NCI-H524 (cell line): ENCODE results near the gene TKTL1.
"Not testable (repeated sequence)": the region's sequence is repeated elsewhere in the genome, so short reads cannot be mapped to it uniquely, and the experiment has no call there.

Source experiments
- DNase-seq, 2 experiments: peaks; one replicate each; lab custom pipeline; 2025; lab: John Stamatoyannopoulos, UW

Gene TKTL1

DNA sequence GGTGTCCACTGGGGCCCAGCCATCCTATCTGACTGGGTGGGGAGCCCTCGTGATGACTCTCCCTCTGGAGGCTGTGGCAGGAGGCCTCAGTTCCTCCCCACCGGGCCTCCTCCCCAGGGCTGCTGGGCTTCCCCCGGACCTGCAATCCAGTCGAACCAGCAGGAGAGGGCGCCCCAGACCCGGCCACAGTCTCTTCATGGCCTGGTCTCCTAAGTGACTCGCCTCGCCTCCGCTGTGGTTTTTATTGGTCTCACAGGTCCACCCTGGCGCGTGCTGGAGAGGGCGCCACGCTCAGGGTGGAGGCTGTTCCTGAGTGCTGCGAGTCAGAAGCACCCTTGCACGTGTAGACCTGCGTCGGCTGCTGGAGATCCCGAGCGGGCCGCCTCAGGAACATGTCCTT is 48.0 kb downstream of the TKTL1 start:
- not testable (repeated sequence) for DNase-seq

DNA sequence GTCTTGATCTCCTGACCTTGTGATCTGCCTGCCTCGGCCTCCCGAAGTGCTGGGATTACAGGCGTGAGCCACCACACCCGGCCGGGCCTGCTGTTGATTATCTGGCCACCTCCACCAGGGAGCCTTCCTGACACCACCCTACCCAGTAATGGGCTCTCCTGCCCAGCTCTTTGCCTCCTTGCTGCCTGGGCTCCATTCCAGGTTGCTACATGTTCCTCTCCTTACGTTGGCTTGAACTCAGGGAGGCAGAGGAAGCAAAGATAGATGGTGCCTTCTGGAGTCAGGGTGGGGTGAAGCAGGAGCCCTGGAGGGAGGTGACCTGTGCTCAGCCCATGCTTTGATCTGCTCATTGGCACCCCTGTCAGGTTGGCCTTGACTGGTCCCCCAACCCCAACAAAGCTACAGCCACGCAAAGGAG is 52.5 kb downstream of the TKTL1 start:
- DNase-seq, result no peak

DNA sequence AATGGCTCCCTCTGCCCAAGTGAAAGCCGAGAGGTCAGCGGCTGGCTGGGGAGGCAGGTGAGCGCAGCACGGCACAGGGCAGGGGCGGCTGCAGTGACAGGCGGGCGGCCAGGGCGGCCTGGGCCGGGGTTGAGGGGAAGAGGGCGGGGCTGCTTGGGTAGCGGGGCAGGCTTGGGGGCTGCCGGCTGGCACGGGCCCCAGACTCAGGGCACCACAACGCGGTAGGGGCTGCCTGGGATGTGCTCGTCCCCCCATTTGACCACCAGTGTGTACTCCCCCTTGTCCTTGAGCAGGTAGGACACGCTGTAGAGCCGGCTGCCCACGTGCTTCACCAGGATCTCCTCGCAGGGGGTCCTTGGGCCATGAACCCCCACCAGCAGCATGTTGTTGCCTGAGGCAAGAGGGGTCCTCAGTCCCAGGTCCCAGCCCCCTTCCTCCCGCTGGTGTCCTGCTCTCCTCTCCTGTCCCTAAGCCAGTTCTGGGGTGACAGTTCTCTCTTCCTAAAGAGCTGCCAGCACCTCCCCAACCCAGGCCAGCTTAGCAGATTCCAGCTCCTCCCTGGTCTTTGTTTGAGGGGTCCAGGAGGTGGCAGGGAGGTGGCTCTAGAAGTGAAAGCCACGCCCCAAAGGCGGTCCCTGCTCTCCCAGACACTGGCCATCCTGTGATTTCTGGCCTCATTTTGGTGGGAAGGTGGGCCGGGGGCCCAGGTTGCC is 53.2 kb downstream of the TKTL1 start:
- no peak for DNase-seq

DNA sequence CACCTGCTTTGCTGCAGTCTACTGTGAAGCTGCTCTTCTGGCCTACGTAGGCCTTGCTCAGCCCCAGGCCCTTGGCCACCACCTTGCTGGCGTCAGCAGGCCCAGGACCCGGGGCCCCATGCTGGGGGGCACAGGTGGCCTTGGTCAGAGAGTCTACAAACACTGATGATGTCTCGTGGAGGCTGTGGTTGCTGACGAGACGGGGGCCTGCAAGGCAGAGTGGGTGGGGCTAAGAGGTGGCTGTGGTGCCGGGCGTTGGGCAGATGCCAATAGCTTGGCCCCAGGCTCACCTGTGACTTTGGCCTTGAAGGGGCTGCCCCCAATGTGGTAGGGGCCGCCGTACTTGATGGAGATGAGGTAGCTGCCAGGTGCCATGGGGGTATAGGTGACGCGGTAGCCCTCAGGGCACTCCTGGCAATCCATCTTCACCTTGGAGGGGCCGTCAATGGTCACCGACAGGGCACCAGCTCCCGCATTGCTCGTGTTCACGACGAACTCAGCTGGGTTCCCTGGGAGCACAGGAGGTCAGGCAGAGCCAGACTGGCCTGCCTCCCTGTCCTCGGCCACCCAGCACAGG is 53.9 kb downstream of the TKTL1 start:
- DNase-seq, result no peak

DNA sequence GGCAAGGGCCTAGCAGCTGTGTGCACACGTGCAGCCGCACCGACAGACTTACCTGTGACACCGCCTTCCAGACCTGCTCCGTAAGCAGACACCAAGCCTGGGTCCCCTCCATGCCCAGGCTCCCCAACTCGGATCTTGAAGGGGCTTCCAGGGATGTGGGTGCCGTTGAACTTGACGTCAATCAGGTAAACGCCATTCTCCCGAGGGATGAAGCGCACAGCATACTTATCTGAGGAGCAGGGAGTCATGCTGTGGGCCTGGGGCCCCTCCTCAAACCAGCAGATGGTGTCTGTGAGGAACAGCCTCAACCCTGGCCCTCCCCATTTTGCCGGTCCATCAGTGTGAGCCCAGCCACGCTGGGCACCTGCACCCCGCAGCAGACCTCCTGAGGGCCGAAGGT is 54.4 kb downstream of the TKTL1 start:
- DNase-seq, result no peak

DNA sequence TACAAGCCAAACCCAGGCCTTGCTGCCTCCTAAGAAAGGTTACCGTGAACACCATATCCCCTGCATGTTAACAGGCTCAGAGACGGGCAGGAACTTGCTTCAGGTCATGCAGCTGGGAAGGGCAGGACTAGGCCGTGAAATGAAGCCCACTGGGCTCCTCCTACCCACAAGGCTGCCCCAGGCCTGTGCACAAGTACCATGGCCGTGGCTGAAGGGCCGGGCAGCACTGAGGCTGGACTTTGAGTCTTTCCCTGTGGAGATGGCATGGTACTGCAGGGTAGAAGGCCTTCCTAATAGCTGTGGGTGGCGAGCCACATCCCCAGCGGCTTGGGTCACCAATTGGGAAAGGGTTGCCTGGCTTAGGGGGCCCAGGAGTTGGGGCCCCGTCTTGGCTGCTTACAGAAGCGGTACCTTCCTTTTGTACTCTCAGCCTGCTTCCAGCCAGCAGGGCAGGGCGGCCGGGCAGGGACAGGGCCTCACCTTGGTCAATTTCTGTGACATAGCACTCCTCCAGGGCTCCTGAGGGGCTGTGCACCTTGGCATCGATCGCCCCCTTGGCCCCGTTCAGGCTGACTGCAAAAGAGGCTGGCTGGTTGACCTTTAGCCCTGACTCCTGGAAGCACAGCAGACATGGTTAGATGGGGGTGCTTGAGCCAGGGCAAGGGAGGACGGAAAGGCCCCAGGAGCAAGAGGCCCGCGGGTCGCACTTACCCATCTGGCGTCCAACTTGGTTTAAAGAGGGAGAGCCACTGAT is 55.0 kb downstream of the TKTL1 start:
- no peak for DNase-seq

DNA sequence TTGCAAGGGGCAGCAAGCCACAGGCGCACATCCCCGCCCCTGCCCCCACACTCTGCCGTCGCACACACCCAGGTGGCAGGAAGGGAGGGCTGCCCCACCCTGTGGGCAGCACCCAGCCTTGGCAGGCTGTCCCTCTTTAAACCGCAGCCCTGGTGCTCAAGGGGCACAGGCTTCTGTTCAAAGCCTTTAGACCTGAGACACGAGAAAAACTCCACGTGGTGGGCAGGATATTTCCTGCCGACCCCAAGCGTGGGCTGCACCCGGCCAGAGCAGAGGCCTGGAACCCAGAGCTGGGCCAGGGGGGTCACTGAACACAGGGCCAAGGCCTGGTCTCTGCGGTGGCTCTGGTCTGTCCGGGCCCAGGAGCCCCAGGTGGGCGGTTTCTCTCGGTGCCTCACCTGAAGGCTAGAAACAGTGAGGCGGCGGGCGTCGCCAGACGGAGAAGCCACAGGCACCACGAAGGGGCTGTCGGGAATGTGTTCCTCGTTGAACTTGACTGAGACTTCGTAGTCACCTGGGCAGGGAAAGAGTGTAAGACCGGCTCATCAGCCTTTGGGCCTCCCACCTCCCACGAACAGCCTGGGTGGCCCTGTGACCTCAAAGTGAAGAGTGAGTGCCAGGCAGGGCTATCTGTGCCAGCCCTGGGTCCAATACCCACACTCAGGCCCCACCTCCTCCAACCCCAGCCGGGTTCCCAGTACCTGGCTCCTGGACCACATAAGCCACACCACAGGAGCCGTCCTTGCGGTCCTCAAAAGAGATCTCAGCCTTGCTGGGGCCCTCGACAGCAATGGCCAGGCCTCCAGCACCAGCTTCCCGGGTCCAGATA is 55.8 kb downstream of the TKTL1 start:
- DNase-seq, result no peak

DNA sequence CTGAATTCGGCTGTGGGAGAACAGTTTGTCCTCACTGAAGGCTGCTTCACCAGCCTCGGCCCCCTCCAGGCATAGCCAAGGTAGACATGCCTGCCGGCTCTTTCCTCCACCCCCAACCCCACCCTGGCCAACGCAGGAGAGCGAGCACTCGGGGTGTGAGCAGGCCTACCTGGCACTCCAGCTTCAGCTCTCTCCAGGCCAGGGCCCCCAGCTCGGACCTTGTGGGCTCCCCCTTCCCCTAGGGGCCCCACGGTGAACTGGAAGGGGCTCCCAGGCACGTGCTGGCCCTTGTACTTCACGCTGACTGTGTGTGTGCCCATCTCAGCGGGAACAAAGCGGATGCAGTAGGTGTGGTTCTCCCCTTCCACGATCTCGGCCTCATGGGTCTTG is 56.4 kb downstream of the TKTL1 start:
- DNase-seq, result no peak

DNA sequence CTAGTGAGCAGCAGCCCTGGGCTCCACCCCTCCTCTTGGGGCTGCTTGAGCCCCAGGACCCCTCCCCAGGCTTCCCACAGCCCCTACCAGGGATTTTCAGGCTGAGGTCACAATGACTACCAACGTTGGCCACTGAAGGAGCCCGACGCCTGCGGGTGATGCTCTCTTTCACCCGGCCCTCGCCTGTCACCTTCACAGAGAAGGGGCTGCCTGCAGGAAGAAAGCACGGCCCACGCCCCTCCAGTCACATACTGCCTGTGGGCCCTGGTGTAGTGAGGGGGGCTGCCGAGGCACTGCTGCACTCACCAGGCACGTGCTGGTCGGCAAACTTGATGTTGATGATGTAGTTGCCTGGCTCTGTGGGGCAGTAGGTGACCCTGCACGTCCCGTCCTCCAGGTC is 56.9 kb downstream of the TKTL1 start:
- no peak for DNase-seq

DNA sequence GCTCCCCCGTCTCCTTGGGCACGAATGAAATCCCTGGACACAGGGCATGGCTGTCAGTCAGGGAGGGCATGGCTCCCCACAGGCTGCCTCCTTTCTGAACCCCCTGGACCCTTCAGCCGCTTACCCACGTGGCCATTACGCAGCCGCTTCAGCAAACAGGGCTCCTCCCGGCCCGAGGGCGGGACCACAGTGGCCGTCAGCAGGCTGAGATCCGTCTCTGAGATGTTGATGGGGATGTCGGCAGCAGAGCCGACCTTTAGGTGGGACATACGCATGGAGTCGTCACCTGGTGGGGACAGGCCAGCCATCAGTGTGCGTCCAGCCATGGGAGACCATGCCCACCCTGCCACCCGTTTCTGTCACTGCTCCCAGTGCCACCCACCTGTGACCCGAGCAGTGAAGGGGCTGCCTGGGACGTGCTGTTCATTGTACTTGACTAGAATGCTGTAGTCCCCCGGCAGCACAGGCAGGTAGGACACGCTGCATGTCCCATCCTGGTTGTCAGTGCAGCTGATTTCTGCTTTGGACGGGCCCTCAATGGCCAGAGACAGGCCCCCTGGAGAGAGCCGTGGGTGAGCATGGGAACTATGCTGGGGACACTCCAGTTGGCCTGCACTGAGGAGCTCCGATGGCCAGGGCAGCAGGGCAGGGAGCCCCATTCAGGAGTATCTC is 57.7 kb downstream of the TKTL1 start:
- no peak for DNase-seq

DNA sequence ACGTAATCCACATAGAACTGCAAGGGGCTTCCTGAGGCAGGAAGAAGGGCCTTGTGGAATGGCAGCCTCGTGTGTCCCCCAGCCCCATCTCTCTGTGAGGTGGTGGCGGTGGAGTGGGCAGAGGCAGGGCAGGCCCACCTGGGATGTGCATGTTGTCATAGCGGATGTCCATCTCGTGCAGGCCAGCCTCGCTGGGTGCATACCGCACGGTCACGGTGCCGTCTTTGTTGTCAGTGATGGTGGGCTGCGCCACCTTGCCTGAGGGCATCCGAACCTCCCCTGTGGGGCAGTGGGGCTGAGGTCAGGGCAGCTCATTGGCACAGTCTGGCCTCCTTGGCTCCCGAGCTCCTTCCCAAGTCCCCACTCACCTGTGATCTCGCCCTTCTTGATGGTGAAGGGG is 58.4 kb downstream of the TKTL1 start:
- DNase-seq, result no peak

DNA sequence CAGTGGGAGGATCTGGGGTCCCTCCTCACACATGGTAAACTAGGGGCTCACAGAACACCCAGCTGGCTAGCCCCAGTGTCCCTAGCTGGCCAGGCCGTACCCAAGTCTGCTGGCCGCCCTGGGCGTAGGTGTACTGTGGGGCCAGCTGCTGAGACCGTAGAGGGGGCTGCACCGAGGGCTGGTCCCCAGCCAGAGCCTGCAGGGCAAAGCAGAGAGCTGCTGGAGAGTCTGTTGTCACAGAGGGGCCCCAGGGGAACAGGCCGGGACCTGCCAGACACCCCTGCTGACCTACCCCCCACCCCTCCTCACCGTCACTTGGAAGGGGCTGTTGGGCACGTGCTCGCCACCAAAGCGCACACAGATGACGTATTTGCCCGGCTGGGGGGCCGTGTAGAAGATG is 58.9 kb downstream of the TKTL1 start:
- DNase-seq, result no peak

DNA sequence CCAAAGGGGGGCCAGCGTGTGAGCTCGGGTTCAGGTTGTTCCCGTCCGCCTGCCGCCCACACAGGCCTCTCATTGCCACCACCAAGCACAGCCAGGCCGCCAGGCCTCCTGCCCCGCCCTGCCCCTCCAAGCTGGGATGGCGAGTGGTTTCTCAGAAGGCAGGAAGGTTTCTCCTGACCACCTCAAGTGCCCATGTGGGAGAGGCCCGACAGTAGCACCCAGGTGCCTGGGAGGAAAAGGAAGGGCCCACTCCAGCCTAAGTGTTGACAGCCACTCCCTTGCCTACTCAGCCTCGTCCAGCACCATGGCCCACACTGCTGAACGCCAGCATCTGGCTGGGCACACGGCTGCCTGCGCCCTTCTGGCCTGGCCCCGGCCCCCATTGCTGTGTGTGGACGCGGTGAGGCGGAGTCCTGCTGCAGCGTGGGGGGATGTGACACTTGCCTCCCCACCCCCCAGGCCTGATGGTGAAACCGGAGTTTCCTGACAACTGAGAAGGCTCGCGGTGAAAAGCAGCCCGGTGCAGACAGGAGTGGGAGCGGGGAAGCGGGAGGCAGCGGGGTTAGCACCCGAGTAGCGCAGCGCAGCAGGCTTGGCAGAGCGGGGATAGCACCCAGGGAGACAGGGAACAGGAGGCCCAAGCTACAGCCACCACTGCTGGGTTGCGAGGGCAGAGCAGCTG is 59.6 kb downstream of the TKTL1 start:
- DNase-seq, result no peak

DNA sequence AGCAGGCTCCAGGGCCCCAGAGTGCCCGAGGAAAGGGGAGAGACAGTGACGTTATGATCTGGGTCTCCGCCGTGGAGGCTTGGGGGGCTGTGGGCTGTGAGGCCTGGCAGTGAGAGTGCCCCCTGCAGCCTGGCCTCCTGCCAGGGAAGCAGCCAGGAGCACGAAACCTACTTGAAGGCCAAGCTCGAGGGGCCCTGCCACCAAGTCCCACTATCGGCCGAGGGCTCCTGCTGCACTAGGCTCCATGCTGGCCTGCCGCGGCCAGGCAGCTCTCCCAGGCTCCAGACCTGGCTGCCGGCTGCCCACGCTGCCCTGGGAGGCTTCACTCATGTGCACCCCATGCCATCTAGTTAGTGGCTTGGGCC is 60.2 kb downstream of the TKTL1 start:
- DNase-seq, result no peak

DNA sequence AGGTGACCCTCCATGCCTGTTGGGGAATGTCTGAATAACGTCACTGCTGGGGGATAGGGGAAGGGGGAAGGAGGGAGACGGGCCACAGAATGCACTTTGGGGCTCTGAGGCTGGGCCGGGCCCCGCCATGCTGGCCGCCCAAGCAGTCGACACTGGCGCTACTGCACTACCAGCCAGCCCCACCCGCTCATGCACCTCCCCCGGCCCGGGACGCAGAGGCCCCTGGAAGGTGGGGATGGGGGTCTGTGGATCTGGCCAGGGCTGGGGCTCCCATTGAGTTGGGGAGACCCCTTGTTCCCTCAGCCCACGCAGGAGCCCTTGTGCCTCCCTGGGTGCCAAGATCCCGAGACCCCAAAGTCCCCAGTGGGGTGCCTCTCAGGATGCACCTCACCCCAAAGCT is 61.0 kb downstream of the TKTL1 start:
- DNase-seq, result no peak

DNA sequence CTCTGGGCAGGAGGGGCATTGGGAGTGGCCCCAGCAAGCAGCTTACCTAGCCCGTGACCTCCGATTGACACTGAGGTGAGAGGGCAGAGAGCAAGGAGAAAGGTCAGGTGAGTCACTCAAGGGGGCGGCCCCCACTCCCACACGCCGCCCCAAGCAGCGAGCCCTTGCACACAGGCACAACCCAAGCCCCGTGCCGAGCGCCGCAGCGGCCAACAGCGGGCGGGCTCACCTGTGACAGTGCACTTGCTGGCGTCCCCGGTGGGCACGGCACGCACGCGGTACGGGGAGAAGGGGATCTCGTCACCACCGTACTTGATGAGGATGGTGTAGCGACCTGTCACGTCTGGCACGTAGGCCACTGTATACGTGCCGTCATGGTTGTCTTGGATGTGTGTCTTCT is 61.6 kb downstream of the TKTL1 start:
- DNase-seq, result no peak

DNA sequence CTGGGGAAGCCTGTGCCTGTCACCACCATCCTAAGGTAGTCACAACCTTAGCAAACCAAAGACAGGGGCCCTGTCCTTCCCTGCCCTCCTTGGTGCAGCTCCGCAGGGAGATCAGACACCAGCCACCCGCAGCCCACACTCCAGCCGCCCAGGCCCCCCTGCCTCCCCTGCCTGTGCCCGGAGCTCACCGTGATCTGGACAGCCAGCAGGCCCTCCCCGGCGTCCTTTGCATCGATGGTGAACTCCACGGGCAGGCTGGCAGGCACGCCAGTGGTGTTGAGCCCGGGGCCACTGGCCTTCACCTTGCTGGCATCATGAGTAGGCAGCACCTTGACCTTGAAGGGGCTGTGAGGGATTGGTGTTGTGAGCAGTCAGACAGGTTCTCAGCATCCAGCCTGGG is 62.4 kb downstream of the TKTL1 start:
- no peak for DNase-seq

DNA sequence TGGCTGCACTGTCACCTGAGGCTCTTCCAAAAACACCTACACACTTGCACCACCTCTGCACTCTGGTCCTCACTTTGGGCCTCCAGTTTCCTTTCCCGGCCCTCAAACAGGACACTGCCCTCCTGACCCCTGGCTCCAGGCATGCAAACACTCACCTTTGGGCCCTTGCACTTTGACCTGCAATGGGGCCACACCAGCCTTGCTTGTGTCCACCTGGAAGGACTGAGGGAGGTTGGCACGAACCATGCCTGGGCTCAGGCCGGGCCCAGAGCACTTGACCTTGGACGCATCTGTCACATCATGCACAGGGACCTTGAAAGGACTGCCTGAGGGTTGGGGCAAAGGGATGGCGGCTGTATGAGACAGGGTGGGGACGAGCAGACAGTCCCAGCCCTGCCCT is 63.2 kb downstream of the TKTL1 start:
- no peak for DNase-seq

DNA sequence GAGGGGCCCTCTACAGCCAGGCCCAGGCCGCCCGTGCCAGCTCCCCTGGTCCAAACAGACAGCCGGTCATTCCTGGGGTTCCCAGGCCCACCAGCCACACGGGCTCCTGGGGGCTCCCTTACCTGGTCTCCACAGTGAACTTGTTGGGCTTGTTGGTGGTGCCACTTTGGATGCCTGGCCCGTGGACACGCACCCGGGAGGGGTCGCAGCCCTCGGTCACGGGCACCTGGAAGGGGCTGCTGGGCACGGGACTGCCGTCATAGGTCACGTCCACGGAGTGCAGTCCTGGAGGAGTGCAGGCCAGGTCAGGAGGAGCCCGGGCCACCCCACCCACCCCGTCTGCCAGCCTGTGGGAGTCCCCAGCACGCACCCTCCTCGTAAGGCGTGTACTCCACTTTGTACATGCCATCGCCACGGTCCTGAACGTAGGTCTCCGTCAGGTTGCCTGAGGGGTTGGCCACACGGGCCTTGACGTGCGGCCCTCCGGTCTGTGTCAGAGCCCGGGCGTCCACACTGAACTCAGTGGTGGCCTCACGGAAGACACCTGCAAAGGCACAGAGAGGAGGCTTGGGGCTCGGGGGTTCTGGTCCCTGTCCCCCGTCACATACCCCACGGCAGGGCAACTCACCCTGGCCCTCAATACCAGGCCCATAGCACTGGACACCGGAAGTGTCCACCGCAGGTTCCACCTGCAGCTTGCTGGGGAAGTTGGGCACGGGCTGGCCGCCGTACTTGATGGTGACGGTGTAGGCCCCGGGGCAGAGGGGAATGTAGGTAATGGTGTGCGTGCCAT is 64.0 kb downstream of the TKTL1 start:
- no peak for DNase-seq

DNA sequence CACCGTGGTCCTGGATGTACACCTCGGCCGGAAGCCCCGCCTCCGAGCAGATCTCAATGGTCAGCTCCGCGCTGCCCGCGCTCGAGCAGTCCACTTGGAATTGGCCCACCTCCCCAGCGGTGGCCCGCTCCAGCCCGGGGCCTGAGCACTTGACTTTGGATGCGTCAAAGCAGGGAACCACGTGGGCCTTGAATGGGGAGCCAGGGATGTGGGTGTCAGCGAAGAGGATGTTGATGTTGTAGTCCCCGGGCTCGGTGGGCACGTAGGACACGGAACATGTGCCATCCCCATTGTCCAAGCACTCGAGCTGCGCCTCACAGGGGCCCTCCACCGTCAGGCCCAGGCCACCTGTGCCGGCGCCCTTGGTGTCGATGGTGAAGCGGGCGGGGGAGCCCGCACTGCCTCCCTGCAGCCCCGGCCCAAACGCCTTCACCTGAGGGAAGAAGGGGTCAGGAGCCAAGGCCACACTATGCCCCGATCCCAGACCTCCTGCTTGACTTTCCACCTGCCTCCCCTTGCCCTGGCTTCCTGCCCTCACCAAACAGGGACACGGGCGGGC is 64.6 kb downstream of the TKTL1 start:
- DNase-seq, result no peak
